Renal pelvis (tissue), 4 donors: Measurements from ENCODE around the gene FOXP1. TPM values are rescaled to one million over a fixed set of nuclear protein-coding genes. Genes with fewer than 3 reads are reported as not detected.
"Not testable (repeated sequence)": the region's sequence is repeated elsewhere in the genome, so short reads cannot be mapped to it uniquely, and the experiment has no call there.

Experiments used
- DNase-seq: peaks from one replicate; pipeline ENCODE4 v3.0.0-alpha.2; 2013
- polyA plus RNA-seq, 3 donors: library from polyadenylated mRNA; unstranded; fragments of 120-200 nt; gene quantifications; one replicate each; pipeline ENCODE4 v1.2.1, GENCODE V29; 2013; ENCODE audit not compliant: insufficient read length in 3 of 3

Gene FOXP1
- polyA plus RNA-seq, 3 donors, result 33.6 to 43.2 (median 40.6) TPM

GRCh38 chr3:71345429-71346040 is 238.0 kb downstream of the FOXP1 start:
- DNase-seq, result no peak

- no peak for DNase-seq
Observed at GRCh38 chr3:71341721-71342120, 241.8 kb downstream of the FOXP1 start.

GRCh38 chr3:71339049-71339448 is 244.5 kb downstream of the FOXP1 start:
- no peak for DNase-seq

GRCh38 chr3:71332813-71333212 is 250.7 kb downstream of the FOXP1 start:
- no peak for DNase-seq

GRCh38 chr3:71330909-71331308 is 252.6 kb downstream of the FOXP1 start:
- DNase-seq, result no peak

GRCh38 chr3:71330505-71330904 is 253.0 kb downstream of the FOXP1 start:
- no peak for DNase-seq

- DNase-seq, result no peak
Observed at GRCh38 chr3:71329817-71330216, 253.7 kb downstream of the FOXP1 start.

GRCh38 chr3:71328926-71329325 is 254.6 kb downstream of the FOXP1 start:
- no peak for DNase-seq

GRCh38 chr3:71327936-71328335 is 255.6 kb downstream of the FOXP1 start:
- no peak for DNase-seq

- no peak for DNase-seq
Observed at GRCh38 chr3:71325715-71326114, 257.8 kb downstream of the FOXP1 start.

GRCh38 chr3:71324224-71324623 is 259.3 kb downstream of the FOXP1 start:
- DNase-seq, result not testable (repeated sequence)

- DNase-seq, result no peak
Observed at GRCh38 chr3:71323558-71323957, 260.0 kb downstream of the FOXP1 start.

- no peak for DNase-seq
Observed at GRCh38 chr3:71322154-71322553, 261.4 kb downstream of the FOXP1 start.

GRCh38 chr3:71319771-71320170 is 263.8 kb downstream of the FOXP1 start:
- DNase-seq, result no peak

GRCh38 chr3:71318458-71318827 is 265.1 kb downstream of the FOXP1 start:
- DNase-seq, result no peak

- DNase-seq, result no peak
Observed at GRCh38 chr3:71317749-71318457, 265.6 kb downstream of the FOXP1 start.

GRCh38 chr3:71317140-71317539 is 266.4 kb downstream of the FOXP1 start:
- DNase-seq, result no peak

GRCh38 chr3:71316066-71316777 is 267.3 kb downstream of the FOXP1 start:
- DNase-seq, result no peak

GRCh38 chr3:71315431-71315830 is 268.1 kb downstream of the FOXP1 start:
- no peak for DNase-seq

GRCh38 chr3:71313844-71314243 is 269.7 kb downstream of the FOXP1 start:
- no peak for DNase-seq

GRCh38 chr3:71312461-71312860 is 271.1 kb downstream of the FOXP1 start:
- DNase-seq, result no peak

- no peak for DNase-seq
Observed at GRCh38 chr3:71311661-71312046, 271.9 kb downstream of the FOXP1 start.

- no peak for DNase-seq
Observed at GRCh38 chr3:71310980-71311660, 272.4 kb downstream of the FOXP1 start.
